GM18511 (cell line): ENCODE measurements around the gene ZDHHC17.

Experiments used
- ATAC-seq: cut with Tn5 transposase; IDR thresholded peaks from one replicate; pipeline ENCODE4 v1.9.1; 2021; ENCODE audit warnings: mild to moderate bottlenecking, moderate library complexity; ENCODE audit not compliant: unreplicated experiment

ZDHHC17 gene

DNA sequence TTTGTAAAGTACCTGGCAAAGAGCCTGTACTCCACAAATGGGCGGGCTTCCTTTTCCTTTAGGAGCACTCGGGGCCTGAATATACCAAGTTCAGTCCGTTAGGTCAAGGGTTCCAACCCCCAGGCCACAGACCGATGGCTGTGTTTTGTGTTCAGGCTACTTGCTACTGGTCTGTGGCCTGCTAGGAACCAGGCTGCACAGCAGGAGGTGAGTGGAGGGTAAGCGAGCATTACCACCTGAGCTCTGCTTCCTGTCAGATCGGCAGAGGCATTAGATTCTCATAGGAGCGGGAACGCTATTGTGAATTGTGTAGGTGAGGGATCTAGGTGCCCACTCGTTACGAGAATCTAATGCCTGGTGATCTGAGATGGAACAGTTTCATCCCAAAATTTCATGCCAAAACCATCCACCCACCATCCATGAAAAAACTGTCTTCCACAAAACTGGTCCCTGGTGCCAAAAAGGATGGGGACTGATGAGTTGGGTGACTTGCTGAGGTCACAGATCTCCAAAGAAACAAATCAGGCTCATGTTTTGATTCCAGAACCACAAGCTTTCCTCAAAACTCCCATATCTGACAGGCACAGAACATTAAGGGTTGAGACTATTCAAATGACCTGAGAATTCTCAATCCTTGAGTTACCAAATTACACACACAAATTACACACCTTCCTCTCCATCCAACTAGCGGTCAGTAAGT, 110.7 kb downstream of the ZDHHC17 start:
- ATAC-seq: no peak

GRCh38 chr12:76876696-76877229, 112.8 kb downstream of the ZDHHC17 start:
- no peak for ATAC-seq

GRCh38 chr12:76878099-76878898, 114.4 kb downstream of the ZDHHC17 start:
- ATAC-seq: peak; percentile 52

DNA sequence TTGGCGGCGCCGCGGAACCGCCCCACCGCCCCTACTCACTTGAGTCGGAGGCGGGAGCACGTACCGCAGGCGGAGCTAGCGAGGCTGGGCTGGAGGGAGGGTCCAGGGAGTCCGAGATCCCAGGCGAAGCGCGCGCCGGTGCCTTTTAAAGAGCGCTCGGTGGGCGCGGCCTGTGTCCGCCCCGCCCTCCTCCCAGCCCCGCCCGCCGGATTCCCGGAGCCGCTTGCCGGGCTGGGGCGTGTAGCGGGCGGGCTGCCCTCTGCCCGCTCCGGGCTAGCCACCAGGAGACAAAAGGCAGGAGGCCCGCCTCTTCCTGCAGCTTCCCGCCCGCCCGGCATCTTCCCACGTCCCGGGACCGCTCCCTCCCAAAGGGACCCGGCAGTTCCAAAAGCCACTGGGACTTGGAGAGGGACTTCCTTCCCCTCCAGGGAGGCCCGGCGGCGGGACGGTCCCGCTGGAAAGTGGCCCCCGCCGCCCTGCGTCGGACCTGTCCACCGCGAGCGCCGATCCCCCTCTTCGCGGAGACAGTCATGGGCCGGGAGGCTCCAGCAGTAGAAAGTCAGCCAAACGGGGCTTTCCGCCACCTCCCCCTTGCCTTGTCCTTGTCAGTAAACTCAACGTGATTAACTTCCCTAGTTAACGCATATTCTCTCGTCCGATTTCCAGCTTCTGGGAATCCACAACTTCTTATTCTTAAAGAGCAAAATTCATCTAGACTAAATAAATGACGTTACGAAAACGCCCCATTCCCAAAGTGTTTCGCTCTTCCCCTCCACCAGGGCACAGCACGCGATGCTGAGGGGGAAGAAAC, 115.2 kb downstream of the ZDHHC17 start, which contains the start of gene CSRP2:
CSRP2 (minus strand) TSS at position 121 of the 811 bp plus-strand sequence. CDS start 12,759 bp downstream, outside the sequence.
- peak; percentile 90 for ATAC-seq

- no peak for ATAC-seq
Observed at GRCh38 chr12:76879710-76880518, 116.0 kb downstream of the ZDHHC17 start.

DNA sequence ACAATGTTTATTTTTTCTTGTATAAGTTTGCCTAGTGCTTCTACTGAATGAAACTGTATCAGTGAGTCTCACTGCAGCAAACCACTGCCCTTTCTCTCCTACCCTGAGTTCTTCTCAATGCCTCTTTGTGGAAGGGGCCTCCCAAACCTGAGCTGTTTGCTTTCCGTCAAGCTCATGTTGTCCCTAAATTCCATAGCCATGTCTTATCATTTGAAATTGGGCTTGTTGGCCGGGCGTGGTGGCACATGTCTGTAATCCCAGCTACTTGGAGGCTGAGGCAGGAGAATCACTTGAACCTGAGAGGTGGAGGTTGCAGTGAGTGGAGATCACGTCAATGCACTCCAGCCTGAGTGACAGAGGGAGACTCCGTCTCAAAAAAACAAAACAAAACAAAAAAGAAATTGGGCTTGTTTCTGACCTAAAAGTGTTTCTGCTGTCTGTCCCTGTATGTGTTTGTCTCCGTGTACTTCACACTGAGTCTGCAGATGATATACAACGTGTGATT, 116.7 kb downstream of the ZDHHC17 start:
- no peak for ATAC-seq

- no peak for ATAC-seq
Observed at GRCh38 chr12:76881142-76881541, 117.2 kb downstream of the ZDHHC17 start.

DNA sequence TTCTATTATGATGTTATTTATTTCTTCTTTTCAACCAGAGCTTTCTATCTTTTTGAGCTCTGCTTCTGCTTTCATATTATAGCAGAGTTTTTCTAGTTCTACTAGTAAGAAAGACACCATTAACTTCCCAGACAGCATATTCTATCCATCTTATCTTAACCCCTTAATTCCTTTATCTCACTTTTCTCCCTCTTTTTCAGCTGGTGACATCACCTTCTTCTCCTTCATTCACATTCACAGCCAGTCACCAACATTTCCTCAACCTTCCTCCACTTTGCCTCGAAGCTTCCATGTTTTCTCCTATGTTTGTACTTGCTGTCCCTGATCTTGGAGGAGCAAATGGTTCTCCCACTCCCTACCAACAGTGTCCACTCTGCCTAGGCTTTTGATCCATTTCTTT, 118.5 kb downstream of the ZDHHC17 start:
- no peak for ATAC-seq

DNA sequence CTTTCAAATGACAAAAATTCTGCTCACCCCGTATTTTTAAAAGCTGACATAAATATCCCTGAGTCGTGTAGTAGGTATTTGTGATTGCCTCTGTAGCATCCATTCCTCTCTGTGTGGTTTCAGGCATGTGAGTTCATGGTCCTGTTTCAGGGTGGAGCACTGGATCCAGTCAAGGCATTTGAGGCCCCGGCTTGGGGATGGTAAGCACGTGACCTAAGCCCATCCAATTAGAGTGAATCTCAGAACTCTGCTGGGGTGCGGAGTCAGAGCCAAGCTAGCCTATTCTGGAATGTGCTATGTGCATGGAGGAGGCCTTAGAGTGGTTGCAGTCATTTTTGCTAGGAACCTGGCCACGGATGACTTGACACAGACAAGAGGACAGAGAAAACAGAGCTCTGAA, 119.2 kb downstream of the ZDHHC17 start:
- no peak for ATAC-seq

- no peak for ATAC-seq
Observed at GRCh38 chr12:76883811-76884210, 119.9 kb downstream of the ZDHHC17 start.

- no peak for ATAC-seq
Observed at GRCh38 chr12:76888775-76889174, 124.9 kb downstream of the ZDHHC17 start.

DNA sequence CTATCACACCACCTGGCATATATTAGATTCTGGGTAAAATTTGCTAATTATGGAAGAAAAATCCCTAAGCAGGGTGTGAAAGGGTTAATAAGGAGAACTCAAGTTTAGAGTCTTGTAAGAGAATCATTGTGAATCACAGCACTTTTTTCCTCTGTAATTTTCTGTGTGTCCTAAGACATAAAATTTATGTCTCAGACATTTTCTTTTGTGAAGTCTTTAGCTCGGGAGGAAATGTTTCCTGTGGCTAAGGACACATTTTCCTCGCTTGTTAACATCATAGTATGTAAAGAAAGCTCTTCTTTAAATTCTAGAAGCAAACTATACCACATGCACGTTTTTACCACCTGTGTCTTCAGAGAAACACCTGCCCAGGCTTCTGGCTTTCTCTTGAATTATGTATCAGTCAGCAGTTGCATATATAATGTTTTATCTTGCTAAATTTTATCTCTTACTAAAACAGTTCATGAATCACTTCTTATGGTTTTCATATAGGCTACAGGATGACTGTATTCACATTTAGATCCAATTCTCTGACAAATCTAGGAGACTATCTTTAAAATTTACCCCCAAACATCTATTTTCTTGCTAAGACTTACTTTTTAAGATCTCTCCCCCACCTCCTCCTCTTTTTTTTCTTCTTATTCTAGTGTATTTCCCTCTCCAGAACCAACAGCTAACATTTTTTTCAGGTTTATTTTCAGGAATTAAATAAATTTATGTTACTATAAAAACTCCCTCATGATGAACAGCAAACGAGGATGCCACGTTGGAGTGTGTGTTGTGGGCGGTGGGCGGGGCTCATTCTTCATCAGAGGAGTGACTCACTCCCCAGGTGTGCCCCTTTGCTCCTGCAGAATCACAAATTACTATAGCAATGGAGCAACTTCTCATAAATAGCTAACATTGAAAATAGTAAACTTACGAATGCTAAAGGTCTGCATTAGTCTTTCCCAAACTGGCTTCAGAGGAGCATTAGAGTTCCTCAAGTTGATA, 126.5 kb downstream of the ZDHHC17 start:
- no peak for ATAC-seq

- ATAC-seq: no peak
Observed at GRCh38 chr12:76891609-76892008, 127.7 kb downstream of the ZDHHC17 start.

DNA sequence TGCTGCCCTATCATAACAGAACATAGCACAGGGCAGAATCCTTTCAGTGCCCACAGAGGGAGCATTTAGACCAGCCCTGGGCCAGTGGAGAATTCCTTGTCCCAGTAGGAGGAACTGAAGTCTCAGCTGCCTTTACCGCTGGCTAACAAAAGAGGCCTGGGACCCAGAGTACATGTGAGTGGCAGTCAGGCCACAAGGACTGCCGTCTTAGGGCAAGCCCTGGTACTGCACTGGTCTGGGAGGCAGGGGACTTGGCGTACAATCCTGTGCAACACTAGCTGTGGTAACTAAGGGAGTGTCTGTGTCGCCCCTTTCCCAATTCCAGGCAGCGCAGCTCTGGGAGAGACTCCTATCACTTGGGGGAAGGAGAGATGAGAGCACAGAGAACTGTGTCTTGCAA, 131.9 kb downstream of the ZDHHC17 start:
- ATAC-seq: no peak

GRCh38 chr12:76896274-76896673, 132.4 kb downstream of the ZDHHC17 start:
- no peak for ATAC-seq

DNA sequence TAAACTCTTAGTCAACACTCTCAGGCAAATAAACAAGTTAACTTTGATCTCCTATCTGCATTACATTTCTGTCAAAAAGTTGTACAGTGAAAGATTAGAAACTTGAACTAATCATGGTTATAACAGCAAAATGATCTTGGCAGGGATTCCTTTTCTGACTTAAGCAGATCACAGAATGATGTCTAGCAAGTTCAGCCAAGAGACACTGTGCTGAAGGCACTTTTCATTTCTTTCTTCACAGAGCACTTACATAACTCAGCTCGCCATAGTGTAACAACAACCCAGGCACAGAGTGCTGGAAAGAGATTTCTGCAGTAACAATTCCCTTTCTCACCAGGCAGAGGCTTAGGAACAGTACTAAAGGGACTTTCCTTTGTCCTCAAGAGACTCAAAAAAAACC, 134.5 kb downstream of the ZDHHC17 start:
- ATAC-seq: no peak

DNA sequence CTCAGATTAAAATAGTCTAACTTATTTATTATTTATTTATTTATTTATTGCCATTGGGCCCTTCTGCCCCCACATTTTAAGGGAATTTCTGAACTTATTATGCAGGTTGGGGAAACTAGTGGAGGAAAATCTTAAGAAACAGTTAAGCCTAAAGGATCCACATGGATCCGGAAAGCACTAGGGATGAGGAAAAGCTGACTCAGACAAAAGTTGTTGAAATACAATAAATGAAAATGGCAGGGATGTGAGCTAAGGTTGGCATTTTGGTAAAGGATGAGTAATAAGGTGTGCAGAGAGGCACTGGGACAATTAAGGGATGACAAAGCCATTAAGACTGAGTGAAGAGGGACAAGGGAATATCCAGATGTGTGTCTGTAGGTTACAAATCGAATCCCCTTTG, 135.6 kb downstream of the ZDHHC17 start:
- no peak for ATAC-seq

GRCh38 chr12:76901628-76902380, 137.9 kb downstream of the ZDHHC17 start:
- no peak for ATAC-seq
